ENCODE data around the gene PRKG1.

Gene PRKG1

DNA sequence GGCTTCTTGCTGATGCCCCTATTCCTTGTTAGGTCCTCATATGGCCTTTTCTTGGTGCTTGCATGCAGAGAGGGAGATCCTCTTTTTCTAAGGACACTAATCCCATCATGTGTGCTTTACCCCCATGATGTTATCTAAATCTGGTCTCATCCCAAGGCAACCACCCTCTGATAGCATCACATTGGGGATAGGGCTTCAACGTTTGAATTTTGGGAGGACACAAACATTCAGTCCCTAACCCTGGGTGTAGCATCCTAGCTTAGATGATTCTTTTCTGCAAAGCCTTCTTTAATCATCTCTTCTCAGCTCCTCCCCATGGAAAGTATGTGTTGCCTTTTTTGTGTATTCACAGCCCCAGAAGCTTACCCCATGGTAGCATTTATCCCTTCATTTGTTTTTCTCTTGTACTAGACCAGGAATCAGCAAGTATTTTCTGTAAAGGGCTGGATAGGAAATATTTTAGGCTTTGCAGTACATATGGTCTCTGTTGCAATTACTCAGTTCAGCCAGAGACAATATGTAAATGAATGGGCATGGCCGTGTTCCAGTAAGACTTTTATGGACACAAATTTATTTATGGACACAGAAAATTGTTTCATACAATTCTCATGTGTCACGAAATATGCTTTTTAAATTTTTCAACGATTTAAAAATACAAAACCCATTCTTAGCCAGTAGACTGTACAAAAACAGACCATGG is 726.6 kb downstream of the PRKG1 start:
- Histone ChIP-seq H3K27ac (ENCODE audit: low read depth, low read length) (no peak overlapping the region), H4K8ac (ENCODE audit: low read depth, low read length) (no peak overlapping the region), H2BK120ac (ENCODE audit: low read depth, low read length) (no peak overlapping the region), H3K79me2 (ENCODE audit: control insufficient read depth, insufficient read depth, low read length) (no peaks in the 10 kb centered on the region), H2AK5ac (ENCODE audit: low read length) (no peak overlapping the region), H3K4me1 (ENCODE audit: control insufficient read depth, low read depth, low read length) (peaks cover 3% of the 10 kb centered on the region), H3K4me3 (ENCODE audit: low read length) (no peak overlapping the region), H3K79me1 (ENCODE audit: low read length) (no peaks in the 10 kb centered on the region), H3K4me2 (ENCODE audit: low read length) (no peak overlapping the region), H3K4ac (ENCODE audit: low read depth, low read length) (no peak overlapping the region), H3K18ac (ENCODE audit: low read length) (no peak overlapping the region), H3K27me3 (ENCODE audit: insufficient read depth, low read length, poor library complexity) (no peaks in the 10 kb centered on the region), H2BK15ac (replicated peaks; ENCODE audit: low read depth) (no peak overlapping the region), H3K23ac (ENCODE audit: low read length) (no peak overlapping the region), H4K5ac (ENCODE audit: low read length) (no peak overlapping the region), H3K36me3 (ENCODE audit: control insufficient read depth, insufficient read depth, low read length) (no peaks in the 10 kb centered on the region), H2BK5ac (ENCODE audit: low read length) (no peak overlapping the region), H3K9ac (ENCODE audit: low read length) (no peak overlapping the region), H3K56ac (ENCODE audit: low read length) (no peak overlapping the region)
- peak; percentile 57 for DNase-seq
- WGBS (ENCODE audit: extremely low coverage, insufficient coverage, low lambda C conversion rate) = no CpG with 5 or more reads among the region's 4 CpGs

DNA sequence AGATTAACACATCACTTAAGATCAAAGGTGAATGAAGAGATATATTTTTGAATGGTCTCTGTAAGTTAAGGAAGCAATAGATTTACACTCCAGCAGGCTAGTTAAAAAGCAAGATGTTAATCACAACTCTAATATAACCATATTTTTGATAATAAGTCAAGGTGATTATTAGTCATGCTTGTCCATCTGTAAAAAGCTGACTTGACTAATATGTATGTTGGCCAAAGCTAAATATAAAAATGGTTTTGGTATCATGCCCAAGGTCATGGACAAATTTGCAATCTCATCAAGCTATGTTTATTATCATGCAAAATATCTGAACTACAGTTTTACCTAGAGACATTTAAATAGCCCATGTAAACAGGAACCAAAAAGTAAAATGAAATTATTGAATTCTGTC is 727.7 kb downstream of the PRKG1 start:
- H3K9ac ChIP-seq (ENCODE audit: low read length) = no peak overlapping the region
- no peak overlapping the region for H2BK5ac ChIP-seq (ENCODE audit: low read length)
- H2BK120ac ChIP-seq (ENCODE audit: low read depth, low read length) = no peak overlapping the region
- H3K79me2 ChIP-seq (ENCODE audit: control insufficient read depth, insufficient read depth, low read length) = no peaks in the 10 kb centered on the region
- no peak overlapping the region for H3K18ac ChIP-seq (ENCODE audit: low read length)
- no peaks in the 10 kb centered on the region for H3K27me3 ChIP-seq (ENCODE audit: insufficient read depth, low read length, poor library complexity)
- no peak overlapping the region for H3K27ac ChIP-seq (ENCODE audit: low read depth, low read length)
- no peak overlapping the region for H3K23ac ChIP-seq (ENCODE audit: low read length)
- H3K79me1 ChIP-seq (ENCODE audit: low read length) = no peaks in the 10 kb centered on the region
- H2BK15ac ChIP-seq (replicated peaks; ENCODE audit: low read depth) = no peak overlapping the region
- no peak overlapping the region for H3K4ac ChIP-seq (ENCODE audit: low read depth, low read length)
- H3K4me1 ChIP-seq (ENCODE audit: control insufficient read depth, low read depth, low read length) = peaks cover 3% of the 10 kb centered on the region
- H3K4me2 ChIP-seq (ENCODE audit: low read length) = no peak overlapping the region
- H3K56ac ChIP-seq (ENCODE audit: low read length) = no peak overlapping the region
- no peak overlapping the region for H2AK5ac ChIP-seq (ENCODE audit: low read length)
- H3K4me3 ChIP-seq (ENCODE audit: low read length) = no peak overlapping the region
- no peaks in the 10 kb centered on the region for H3K36me3 ChIP-seq (ENCODE audit: control insufficient read depth, insufficient read depth, low read length)
- no peak for DNase-seq
- no peak overlapping the region for H4K5ac ChIP-seq (ENCODE audit: low read length)
- no peak overlapping the region for H4K8ac ChIP-seq (ENCODE audit: low read depth, low read length)

DNA sequence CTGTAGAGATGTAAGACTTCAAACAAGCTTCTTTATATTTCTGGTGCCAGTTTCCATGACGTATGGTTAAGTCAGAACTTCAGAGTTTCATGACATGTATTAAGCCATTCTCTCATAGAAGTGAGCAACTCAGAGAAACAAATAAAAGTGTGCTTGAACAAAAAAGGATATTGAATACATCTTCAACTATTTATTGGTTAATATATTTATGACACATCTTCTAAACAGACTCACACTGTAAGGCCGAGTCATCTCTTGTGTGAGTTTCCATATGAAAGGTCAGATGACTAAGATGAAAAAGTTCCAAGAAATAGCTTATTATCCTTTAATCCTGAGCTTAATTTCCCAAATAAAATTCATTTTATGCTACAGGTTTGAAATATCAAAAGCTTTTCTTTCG is 730.6 kb downstream of the PRKG1 start:
- Histone ChIP-seq H2BK120ac (ENCODE audit: low read depth, low read length) (no peak overlapping the region), H3K79me1 (ENCODE audit: low read length) (no peaks in the 10 kb centered on the region), H3K79me2 (ENCODE audit: control insufficient read depth, insufficient read depth, low read length) (no peaks in the 10 kb centered on the region), H3K4me3 (ENCODE audit: low read length) (no peak overlapping the region), H3K36me3 (ENCODE audit: control insufficient read depth, insufficient read depth, low read length) (no peaks in the 10 kb centered on the region), H2BK15ac (replicated peaks; ENCODE audit: low read depth) (no peak overlapping the region), H2BK5ac (ENCODE audit: low read length) (no peak overlapping the region), H4K5ac (ENCODE audit: low read length) (no peak overlapping the region), H3K4ac (ENCODE audit: low read depth, low read length) (no peak overlapping the region), H4K8ac (ENCODE audit: low read depth, low read length) (no peak overlapping the region), H3K18ac (ENCODE audit: low read length) (no peak overlapping the region), H3K4me1 (ENCODE audit: control insufficient read depth, low read depth, low read length) (peaks cover 3% of the 10 kb centered on the region), H3K27me3 (ENCODE audit: insufficient read depth, low read length, poor library complexity) (no peaks in the 10 kb centered on the region), H2AK5ac (ENCODE audit: low read length) (no peak overlapping the region), H3K27ac (ENCODE audit: low read depth, low read length) (no peak overlapping the region), H3K56ac (ENCODE audit: low read length) (no peak overlapping the region), H3K23ac (ENCODE audit: low read length) (no peak overlapping the region), H3K4me2 (ENCODE audit: low read length) (no peak overlapping the region), H3K9ac (ENCODE audit: low read length) (no peak overlapping the region)
- no CpG with 5 or more reads among the region's 3 CpGs for WGBS (ENCODE audit: extremely low coverage, insufficient coverage, low lambda C conversion rate)
- no peak for DNase-seq

DNA sequence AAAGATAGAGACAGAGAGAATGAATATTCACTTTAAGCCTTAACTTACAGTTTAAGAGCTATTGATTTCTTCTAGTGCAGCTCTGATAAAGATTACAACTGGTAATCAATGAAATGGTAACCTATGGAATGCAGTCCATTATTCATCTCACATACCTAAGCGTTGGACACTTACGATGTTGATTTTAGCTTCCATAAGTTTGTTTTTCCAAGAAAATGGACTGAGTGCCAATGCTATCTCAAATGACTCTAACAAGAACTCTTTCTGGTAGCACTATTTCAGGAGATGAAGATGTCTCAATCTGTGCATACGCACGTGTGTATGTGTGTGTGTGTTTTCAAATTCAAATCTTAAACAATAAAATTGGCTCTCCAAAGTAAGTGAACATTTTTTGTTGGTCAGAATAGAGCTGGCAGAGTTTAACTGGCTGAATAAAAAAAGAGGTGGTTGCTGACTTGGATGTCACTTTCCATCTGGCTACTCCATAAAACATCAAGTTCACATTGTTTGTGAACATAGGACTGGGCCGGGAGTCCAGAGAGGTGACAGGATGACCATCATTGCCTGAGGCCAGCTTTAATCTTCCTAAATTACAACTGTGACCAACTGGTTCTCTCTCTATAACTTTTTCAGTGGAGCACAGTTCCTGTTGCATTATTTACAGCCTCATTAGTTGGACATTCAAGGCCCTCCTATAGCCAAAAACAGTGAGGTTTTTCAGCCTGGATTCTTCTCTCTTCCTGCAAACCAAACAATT is 732.0 kb downstream of the PRKG1 start:
- no CpG with 5 or more reads among the region's 5 CpGs for WGBS (ENCODE audit: extremely low coverage, insufficient coverage, low lambda C conversion rate)
- no peak overlapping the region for H3K4ac ChIP-seq (ENCODE audit: low read depth, low read length)
- H3K4me1 ChIP-seq (ENCODE audit: control insufficient read depth, low read depth, low read length) = peaks cover 3% of the 10 kb centered on the region
- H2BK5ac ChIP-seq (ENCODE audit: low read length) = no peak overlapping the region
- no peak overlapping the region for H3K18ac ChIP-seq (ENCODE audit: low read length)
- H4K5ac ChIP-seq (ENCODE audit: low read length) = no peak overlapping the region
- no peak overlapping the region for H2BK15ac ChIP-seq (replicated peaks; ENCODE audit: low read depth)
- no peaks in the 10 kb centered on the region for H3K79me2 ChIP-seq (ENCODE audit: control insufficient read depth, insufficient read depth, low read length)
- no peak overlapping the region for H3K4me2 ChIP-seq (ENCODE audit: low read length)
- no peaks in the 10 kb centered on the region for H3K27me3 ChIP-seq (ENCODE audit: insufficient read depth, low read length, poor library complexity)
- no peak overlapping the region for H3K9ac ChIP-seq (ENCODE audit: low read length)
- no peak overlapping the region for H2BK120ac ChIP-seq (ENCODE audit: low read depth, low read length)
- H3K56ac ChIP-seq (ENCODE audit: low read length) = no peak overlapping the region
- H2AK5ac ChIP-seq (ENCODE audit: low read length) = no peak overlapping the region
- H3K27ac ChIP-seq (ENCODE audit: low read depth, low read length) = no peak overlapping the region
- no peaks in the 10 kb centered on the region for H3K79me1 ChIP-seq (ENCODE audit: low read length)
- no peak overlapping the region for H3K23ac ChIP-seq (ENCODE audit: low read length)
- no peak for DNase-seq
- no peaks in the 10 kb centered on the region for H3K36me3 ChIP-seq (ENCODE audit: control insufficient read depth, insufficient read depth, low read length)
- H4K8ac ChIP-seq (ENCODE audit: low read depth, low read length) = no peak overlapping the region
- H3K4me3 ChIP-seq (ENCODE audit: low read length) = no peak overlapping the region

DNA sequence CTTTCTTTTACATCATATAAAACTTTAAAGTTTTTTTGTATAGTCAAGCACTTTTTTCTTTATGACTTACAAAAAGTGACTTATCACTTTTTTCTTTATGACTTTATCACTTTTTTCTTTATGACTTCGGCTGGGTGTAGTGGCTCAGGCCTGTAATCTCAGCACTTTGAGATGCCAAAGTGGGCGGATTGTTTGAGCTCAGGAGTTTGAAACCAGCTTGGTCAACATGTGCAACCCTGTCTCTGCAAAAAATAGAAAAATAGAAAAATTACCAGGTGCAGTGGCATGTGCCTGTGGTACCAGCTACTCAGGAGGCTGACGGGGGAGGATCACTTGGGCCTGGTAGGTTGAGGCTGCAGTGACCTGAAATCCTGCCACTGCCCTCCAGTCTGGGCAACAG is 733.9 kb downstream of the PRKG1 start:
- Histone ChIP-seq H3K18ac (ENCODE audit: low read length) (no peak overlapping the region), H3K4me2 (ENCODE audit: low read length) (no peak overlapping the region), H3K27me3 (ENCODE audit: insufficient read depth, low read length, poor library complexity) (no peaks in the 10 kb centered on the region), H3K56ac (ENCODE audit: low read length) (no peak overlapping the region), H3K4me1 (ENCODE audit: control insufficient read depth, low read depth, low read length) (no peaks in the 10 kb centered on the region), H2BK120ac (ENCODE audit: low read depth, low read length) (no peak overlapping the region), H3K4me3 (ENCODE audit: low read length) (no peak overlapping the region), H3K36me3 (ENCODE audit: control insufficient read depth, insufficient read depth, low read length) (no peaks in the 10 kb centered on the region), H2BK5ac (ENCODE audit: low read length) (no peak overlapping the region), H2AK5ac (ENCODE audit: low read length) (no peak overlapping the region), H4K5ac (ENCODE audit: low read length) (no peak overlapping the region), H2BK15ac (replicated peaks; ENCODE audit: low read depth) (no peak overlapping the region), H3K23ac (ENCODE audit: low read length) (no peak overlapping the region), H3K27ac (ENCODE audit: low read depth, low read length) (no peak overlapping the region), H4K8ac (ENCODE audit: low read depth, low read length) (no peak overlapping the region), H3K79me1 (ENCODE audit: low read length) (no peaks in the 10 kb centered on the region), H3K79me2 (ENCODE audit: control insufficient read depth, insufficient read depth, low read length) (no peaks in the 10 kb centered on the region), H3K9ac (ENCODE audit: low read length) (no peak overlapping the region), H3K4ac (ENCODE audit: low read depth, low read length) (no peak overlapping the region)
- WGBS (ENCODE audit: extremely low coverage, insufficient coverage, low lambda C conversion rate) = no CpG with 5 or more reads among the region's 3 CpGs
- DNase-seq = no peak

DNA sequence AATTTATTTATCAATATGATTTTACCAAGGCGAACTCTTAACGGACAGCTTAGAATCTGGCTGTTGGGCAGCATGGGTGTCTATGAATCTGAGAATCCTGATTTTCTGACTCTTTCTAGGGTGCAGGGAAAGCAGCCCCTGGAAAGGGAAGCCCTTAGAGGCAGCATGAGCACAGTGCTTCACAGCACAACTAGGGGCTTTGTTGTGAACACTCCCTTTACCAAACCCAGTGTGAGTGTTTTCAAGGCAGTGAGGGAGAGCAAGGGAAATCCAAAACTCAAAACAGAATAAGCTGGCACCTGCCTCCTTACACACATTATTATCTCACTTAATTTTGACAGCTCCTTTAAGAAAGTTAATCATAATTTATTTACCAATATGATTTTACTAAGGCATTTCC is 741.4 kb downstream of the PRKG1 start:
- Histone ChIP-seq H3K4me2 (ENCODE audit: low read length) (no peak overlapping the region), H4K5ac (ENCODE audit: low read length) (no peak overlapping the region), H3K27ac (ENCODE audit: low read depth, low read length) (no peak overlapping the region), H3K23ac (ENCODE audit: low read length) (no peak overlapping the region), H2BK120ac (ENCODE audit: low read depth, low read length) (no peak overlapping the region), H3K9ac (ENCODE audit: low read length) (no peak overlapping the region), H3K79me1 (ENCODE audit: low read length) (no peaks in the 10 kb centered on the region), H3K18ac (ENCODE audit: low read length) (no peak overlapping the region), H3K4me3 (ENCODE audit: low read length) (no peak overlapping the region), H3K27me3 (ENCODE audit: insufficient read depth, low read length, poor library complexity) (no peaks in the 10 kb centered on the region), H3K36me3 (ENCODE audit: control insufficient read depth, insufficient read depth, low read length) (no peaks in the 10 kb centered on the region), H3K4me1 (ENCODE audit: control insufficient read depth, low read depth, low read length) (no peaks in the 10 kb centered on the region), H3K56ac (ENCODE audit: low read length) (no peak overlapping the region), H2AK5ac (ENCODE audit: low read length) (no peak overlapping the region), H2BK15ac (replicated peaks; ENCODE audit: low read depth) (no peak overlapping the region), H2BK5ac (ENCODE audit: low read length) (no peak overlapping the region), H4K8ac (ENCODE audit: low read depth, low read length) (no peak overlapping the region), H3K79me2 (ENCODE audit: control insufficient read depth, insufficient read depth, low read length) (no peaks in the 10 kb centered on the region), H3K4ac (ENCODE audit: low read depth, low read length) (no peak overlapping the region)
- no peak for DNase-seq
- no CpG with 5 or more reads among the region's 2 CpGs for WGBS (ENCODE audit: extremely low coverage, insufficient coverage, low lambda C conversion rate)
